Measurements from ENCODE around the gene FLYWCH1.

DNA sequence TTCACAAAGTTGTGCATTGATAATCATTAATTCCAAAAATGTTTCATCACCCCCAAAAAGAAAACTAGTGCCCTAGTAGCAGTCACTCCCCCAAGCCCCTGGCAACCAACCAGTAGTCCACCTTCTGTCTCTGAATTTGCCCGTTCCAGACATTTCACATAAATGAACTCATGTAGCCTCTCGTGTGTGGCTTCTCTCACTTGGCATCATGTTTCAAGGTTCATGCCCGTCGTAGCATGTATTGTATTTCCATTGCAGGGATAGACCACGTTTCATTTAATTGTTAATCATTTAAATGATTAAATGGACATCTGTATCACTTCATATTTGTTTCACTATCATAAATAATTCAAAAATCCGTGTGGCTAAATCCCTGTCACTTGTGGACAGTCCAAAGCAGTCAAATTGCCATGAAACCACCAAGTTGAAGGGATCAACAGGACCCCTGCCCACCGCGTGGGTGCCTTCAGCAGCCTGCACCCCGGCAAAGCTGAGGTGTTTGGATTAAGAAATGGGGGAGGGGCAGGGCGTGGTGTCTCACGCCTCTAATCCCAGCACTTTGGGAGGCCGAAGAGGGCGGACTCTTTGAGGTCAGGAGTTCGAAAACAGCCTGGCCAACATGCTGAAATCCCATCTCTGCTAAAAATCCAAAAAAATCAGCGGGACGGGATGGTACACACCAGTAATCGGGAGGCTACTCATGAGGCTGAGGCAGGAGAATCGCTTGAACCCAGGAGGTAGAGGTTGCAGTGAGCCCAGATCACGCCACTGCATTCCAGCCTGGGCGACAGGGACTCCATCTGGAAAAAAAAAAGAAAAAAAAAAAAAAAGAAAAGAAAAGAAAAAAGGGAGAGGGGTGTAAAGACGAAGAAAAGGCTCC, 37.5 kb upstream of the FLYWCH1 start:
- TF ChIP-seq, protein P1, sequence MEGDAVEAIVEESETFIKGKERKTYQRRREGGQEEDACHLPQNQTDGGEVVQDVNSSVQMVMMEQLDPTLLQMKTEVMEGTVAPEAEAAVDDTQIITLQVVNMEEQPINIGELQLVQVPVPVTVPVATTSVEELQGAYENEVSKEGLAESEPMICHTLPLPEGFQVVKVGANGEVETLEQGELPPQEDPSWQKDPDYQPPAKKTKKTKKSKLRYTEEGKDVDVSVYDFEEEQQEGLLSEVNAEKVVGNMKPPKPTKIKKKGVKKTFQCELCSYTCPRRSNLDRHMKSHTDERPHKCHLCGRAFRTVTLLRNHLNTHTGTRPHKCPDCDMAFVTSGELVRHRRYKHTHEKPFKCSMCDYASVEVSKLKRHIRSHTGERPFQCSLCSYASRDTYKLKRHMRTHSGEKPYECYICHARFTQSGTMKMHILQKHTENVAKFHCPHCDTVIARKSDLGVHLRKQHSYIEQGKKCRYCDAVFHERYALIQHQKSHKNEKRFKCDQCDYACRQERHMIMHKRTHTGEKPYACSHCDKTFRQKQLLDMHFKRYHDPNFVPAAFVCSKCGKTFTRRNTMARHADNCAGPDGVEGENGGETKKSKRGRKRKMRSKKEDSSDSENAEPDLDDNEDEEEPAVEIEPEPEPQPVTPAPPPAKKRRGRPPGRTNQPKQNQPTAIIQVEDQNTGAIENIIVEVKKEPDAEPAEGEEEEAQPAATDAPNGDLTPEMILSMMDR (IDR thresholded peaks at IDR 0.05), result no peak
- TF ChIP-seq POLR2A (IDR thresholded peaks at IDR 0.05) (no peak), POLR2AphosphoS5 (IDR thresholded peaks at IDR 0.05) (no peak)
